Glutamatergic neuron (in vitro differentiated cells): ENCODE data around the gene TEX29. TPM values are rescaled to one million over a fixed set of nuclear protein-coding genes. Genes with fewer than 3 reads are reported as not detected.

Experiments used
- DNase-seq: peaks from one replicate; pipeline ENCODE4 v3.0.0; 2022
- H3K27ac Mint-ChIP-seq: one replicate; pipeline ENCODE4 v1.8.0; 2020; ENCODE audit warnings: mild to moderate bottlenecking, mixed read lengths, inconsistent platforms; ENCODE audit not compliant: unreplicated experiment
- H3K27me3 Mint-ChIP-seq: one replicate; pipeline ENCODE4 v1.8.0; 2020; ENCODE audit warnings: mild to moderate bottlenecking, moderate library complexity, mixed read lengths, inconsistent platforms; ENCODE audit not compliant: unreplicated experiment
- H3K36me3 Mint-ChIP-seq: one replicate; pipeline ENCODE4 v1.8.0; 2020; ENCODE audit warnings: mild to moderate bottlenecking, mixed read lengths, inconsistent platforms; ENCODE audit not compliant: unreplicated experiment
- H3K4me1 Mint-ChIP-seq: one replicate; pipeline ENCODE4 v1.8.0; 2020; ENCODE audit warnings: mild to moderate bottlenecking, low read depth, mixed read lengths, inconsistent platforms; ENCODE audit not compliant: unreplicated experiment
- H3K4me3 Mint-ChIP-seq: one replicate; pipeline ENCODE4 v1.8.0; 2020; ENCODE audit warnings: mild to moderate bottlenecking, mixed read lengths, inconsistent platforms; ENCODE audit not compliant: unreplicated experiment
- H3K9me3 Mint-ChIP-seq: one replicate; pipeline ENCODE4 v1.8.0; 2020; ENCODE audit warnings: mild to moderate bottlenecking, moderate library complexity, mixed read lengths, inconsistent platforms; ENCODE audit not compliant: unreplicated experiment
- long read RNA-seq: library from polyadenylated mRNA; unstranded; transcript quantifications from one replicate; pipeline ENCODE4 v2.0.0, GENCODE V29; 2020; ENCODE audit not compliant: unreplicated experiment
- total RNA-seq: library from RNA; stranded (reverse); fragmentation: NEBNext Ultra II Directional; extraction: Animal tissue kit (Norgen Biotek cat#: 25700); gene quantifications from one replicate; pipeline ENCODE4 v1.2.1, GENCODE V29; 2021; ENCODE audit not compliant: unreplicated experiment
- TF ChIP-seq, protein P1 (sequence below): fragments of 200-600 bp; sonication (generic); IDR thresholded peaks from one replicate; pipeline ENCODE4 v1.5.0; 2021; ENCODE audit not compliant: partially characterized antibody, unreplicated experiment

TEX29 gene
- total RNA-seq = 0.64 TPM
- long read RNA-seq = 0 reads

DNA sequence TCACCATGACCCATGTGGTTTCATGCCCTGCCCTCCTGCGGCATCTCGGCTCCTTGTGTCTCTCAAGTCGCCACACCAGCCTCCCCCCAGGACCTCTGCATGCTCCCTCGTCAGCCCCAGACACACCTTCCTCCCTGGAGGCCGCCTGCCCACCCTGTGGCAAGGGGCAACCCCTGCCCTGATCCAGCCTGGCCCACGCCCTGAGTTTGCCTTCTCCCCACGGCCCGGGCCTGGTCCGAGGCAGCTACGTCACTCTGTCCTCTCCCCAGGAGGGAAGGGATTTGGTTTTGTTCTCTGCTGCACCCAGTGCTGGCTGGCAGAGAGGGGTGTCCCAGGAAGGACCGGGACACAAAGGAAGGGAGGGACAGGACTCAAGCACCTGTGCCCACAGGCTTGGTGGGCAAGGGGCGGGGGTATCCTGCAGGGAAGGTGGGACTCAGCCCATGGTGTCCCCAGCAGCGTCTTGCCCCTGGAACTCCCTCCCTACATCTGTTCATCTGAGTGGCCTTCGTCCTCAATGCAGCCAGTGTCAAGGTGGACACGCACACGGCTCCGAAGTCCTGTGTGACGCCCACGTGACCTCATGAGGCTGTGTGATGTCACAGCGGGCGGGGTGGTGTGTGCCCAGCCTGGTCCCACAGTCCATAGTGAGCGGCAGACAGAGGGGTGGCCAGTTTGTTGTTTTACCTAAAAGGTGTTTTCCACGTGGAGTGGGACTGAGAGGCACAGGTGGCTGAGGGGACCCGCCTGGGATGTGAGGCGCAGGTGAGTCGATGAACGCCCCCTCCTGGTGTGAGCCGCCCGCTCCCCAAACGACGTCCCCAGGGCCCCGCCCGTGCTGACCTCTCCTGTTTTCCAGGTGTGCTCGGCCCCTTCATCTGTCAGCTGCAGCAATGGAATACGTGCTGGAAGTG, at the start of gene TEX29:
Gene TEX29 (plus strand): TSS at position 645 of the 914 bp plus-strand sequence. CDS start 249 bp downstream, at position 894.
- Mint-ChIP-seq H3K27me3 (peaks cover 8% of the 10 kb centered on the region), H3K36me3 (no peaks in the 10 kb centered on the region), H3K27ac (peak within 1 kb of the TSS; percentile 21), H3K9me3 (peaks cover 6% of the 10 kb centered on the region), H3K4me3 (no peak within 1 kb of the TSS), H3K4me1 (peaks cover 7% of the 10 kb centered on the region)
- TF ChIP-seq, protein P1, sequence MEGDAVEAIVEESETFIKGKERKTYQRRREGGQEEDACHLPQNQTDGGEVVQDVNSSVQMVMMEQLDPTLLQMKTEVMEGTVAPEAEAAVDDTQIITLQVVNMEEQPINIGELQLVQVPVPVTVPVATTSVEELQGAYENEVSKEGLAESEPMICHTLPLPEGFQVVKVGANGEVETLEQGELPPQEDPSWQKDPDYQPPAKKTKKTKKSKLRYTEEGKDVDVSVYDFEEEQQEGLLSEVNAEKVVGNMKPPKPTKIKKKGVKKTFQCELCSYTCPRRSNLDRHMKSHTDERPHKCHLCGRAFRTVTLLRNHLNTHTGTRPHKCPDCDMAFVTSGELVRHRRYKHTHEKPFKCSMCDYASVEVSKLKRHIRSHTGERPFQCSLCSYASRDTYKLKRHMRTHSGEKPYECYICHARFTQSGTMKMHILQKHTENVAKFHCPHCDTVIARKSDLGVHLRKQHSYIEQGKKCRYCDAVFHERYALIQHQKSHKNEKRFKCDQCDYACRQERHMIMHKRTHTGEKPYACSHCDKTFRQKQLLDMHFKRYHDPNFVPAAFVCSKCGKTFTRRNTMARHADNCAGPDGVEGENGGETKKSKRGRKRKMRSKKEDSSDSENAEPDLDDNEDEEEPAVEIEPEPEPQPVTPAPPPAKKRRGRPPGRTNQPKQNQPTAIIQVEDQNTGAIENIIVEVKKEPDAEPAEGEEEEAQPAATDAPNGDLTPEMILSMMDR = no peak
- no peak for DNase-seq

DNA sequence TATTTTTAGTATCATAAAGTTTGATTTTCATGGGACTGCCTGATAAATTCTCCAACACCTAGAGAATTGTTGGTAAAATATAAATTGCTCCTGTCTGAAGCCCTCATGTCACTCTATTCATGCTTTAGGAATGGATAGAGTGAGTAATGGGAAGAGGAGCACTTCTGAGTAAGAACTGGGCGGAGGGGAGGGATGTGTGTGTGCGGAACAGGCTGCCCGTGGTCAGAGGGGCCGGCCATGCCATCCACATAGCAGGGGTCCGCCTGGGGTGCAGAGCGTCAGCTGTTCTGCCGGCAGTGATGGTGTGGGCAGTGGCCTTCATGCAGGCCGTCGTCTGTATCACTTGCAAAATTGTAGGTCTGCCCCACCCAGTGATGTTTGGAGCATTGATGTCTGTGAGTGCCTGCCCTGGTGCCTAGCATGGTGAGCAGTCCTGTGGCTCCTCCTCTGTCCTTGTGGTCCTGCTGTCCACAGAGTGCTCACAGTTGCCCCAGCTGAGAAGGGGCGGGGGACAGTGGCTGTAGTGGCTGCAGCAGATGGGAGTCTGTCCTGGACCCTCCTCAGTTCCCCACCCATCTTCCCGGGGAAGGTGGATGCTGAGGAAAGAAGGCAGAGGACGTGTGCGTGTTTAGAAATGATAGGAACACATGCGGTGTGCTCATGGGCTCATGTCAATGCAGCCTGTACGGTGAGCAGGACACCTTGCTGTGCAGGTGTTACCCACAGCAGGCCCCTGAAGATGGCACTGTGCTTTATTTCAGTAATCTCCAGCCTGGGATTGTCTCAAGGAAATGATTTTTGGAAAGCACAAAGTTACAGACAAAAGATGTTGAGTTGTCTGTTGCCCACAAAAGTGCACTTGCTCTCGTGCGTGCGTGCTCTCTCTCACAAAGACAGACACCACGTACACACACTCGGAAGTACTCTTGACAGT, 49.4 kb upstream of the TEX29 start:
- no peaks in the 10 kb centered on the region for H3K36me3 Mint-ChIP-seq
- peaks cover 20% of the 10 kb centered on the region for H3K4me1 Mint-ChIP-seq
- no peak for DNase-seq
- H3K27ac Mint-ChIP-seq = peak overlapping the region; percentile 69
- H3K27me3 Mint-ChIP-seq = no peaks in the 10 kb centered on the region
- peaks cover 9% of the 10 kb centered on the region for H3K9me3 Mint-ChIP-seq
- no peak overlapping the region for H3K4me3 Mint-ChIP-seq
- TF ChIP-seq, protein P1 = no peak

DNA sequence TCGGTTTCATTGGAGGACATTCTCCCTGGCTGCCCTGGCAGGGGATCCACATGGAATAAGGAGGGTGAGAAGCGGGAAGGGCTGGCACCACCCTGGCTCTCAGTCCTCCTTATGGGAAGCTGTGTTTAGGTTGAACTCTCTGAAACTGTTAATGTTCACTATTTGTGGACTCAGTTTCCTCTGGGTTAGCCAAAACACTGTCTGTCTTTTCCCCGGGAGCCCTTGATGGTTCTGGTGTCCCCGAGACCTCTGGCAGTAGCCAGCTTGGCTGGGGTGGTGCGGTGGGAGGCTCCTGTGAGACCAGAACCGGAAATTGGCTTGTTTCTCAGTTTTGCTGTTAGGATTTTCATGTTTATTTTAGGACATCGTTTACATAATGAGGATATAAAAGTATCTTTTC, 48.3 kb upstream of the TEX29 start:
- TF ChIP-seq, protein P1 = no peak
- peaks cover 10% of the 10 kb centered on the region for H3K4me1 Mint-ChIP-seq
- no peaks in the 10 kb centered on the region for H3K27me3 Mint-ChIP-seq
- H3K27ac Mint-ChIP-seq = peak overlapping the region; percentile 72
- peaks cover 4% of the 10 kb centered on the region for H3K9me3 Mint-ChIP-seq
- DNase-seq = no peak
- H3K36me3 Mint-ChIP-seq = no peaks in the 10 kb centered on the region
- H3K4me3 Mint-ChIP-seq = no peak overlapping the region

DNA sequence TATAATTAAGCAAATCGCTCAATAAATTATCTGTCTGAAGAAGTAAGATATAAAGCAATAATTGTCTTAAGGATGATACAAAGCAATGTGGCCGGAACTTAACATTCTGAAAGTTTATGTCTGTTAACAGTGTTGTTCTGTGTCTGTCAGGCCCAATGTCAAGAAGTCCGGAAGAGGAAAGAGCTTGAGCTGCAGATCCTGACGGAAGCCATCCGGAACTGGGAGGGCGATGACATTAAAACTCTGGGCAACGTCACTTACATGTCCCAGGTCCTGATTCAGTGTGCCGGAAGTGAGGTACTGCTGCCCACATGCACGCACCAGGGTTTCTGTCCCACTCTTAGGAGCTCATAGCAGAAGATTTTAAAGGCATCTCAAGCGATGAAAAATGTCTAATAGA, 45.1 kb upstream of the TEX29 start:
- DNase-seq = no peak
- H3K9me3 Mint-ChIP-seq = peaks cover 4% of the 10 kb centered on the region
- H3K36me3 Mint-ChIP-seq = no peaks in the 10 kb centered on the region
- no peak overlapping the region for H3K4me3 Mint-ChIP-seq
- H3K4me1 Mint-ChIP-seq = peaks cover 6% of the 10 kb centered on the region
- H3K27me3 Mint-ChIP-seq = no peaks in the 10 kb centered on the region
- TF ChIP-seq, protein P1 = no peak
- H3K27ac Mint-ChIP-seq = no peak overlapping the region
